Measurements from ENCODE around the gene SYT2. TPM values are rescaled to one million over a fixed set of nuclear protein-coding genes. Genes with fewer than 3 reads are reported as not detected.
A peak's percentile ranks its signal among the peaks of the same experiment; 100 is the strongest.

SYT2 gene
- total and polyA plus RNA-seq, 9 of the 15 experiments (the other 6 are each of a cell fraction or from before 2014, with no cell fraction given), result not detected

DNA sequence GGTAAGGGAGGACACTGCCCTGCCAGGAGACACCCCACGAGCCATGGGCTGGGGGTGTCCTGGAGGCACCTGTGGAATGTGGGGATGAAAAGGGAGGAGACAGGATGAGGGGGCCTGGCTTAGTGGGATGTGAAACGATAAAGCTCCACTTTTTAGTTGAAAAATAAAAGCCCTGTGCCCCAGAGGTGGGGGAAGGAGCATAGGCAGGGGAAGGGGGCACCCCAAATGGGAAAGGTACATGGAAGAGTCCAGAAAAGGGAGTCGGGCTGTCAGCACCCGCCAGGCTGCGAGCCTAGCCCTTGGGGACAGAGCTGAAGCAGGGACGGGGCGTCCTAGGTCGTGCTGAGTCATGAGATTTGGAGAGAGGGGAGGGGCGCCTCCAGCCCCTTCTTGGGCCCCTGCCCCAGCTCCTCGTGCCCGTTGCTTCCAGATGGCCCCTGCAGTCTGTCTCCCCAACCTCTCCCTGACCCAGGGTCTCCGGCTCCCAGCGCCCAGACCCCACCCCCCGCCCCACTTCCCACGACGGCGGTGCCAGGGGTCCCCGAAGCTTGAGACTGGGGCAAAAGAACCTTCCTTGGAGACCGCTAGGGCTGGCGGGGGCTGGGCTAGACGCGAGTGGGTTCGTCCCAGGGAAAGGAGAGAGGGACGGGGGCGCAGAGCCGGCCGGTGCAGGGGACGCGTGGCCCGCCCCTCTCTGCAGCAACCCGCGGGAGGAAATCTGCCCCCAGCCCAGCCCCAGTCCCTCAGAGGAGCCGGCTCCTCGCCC lies 795 bp downstream of the SYT2 start (continued):
- TF ChIP-seq ZNF407 (IDR thresholded peaks at IDR 0.05; ENCODE audit: low read depth), result no peak
- 0 out of 2 replicates have a peak, but pooled peaks have one; percentile 15 for TF ChIP-seq ATF7 (IDR thresholded peaks at IDR 0.05)
- peak; percentile 90 for TF ChIP-seq ZNF316 (IDR thresholded peaks at IDR 0.05)
- TF ChIP-seq, protein P1, sequence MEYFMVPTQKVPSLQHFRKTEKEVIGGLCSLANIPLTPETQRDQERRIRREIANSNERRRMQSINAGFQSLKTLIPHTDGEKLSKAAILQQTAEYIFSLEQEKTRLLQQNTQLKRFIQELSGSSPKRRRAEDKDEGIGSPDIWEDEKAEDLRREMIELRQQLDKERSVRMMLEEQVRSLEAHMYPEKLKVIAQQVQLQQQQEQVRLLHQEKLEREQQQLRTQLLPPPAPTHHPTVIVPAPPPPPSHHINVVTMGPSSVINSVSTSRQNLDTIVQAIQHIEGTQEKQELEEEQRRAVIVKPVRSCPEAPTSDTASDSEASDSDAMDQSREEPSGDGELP (CRISPR knock-in tag; IDR thresholded peaks at IDR 0.05; ENCODE audit: borderline replicate concordance), result no peak
- no peak for TF ChIP-seq POLR2G (IDR thresholded peaks at IDR 0.05; ENCODE audit: low read depth, low read length)
- TF ChIP-seq C11orf30 (IDR thresholded peaks at IDR 0.05; ENCODE audit: low read depth), result peak; percentile 85
